ENCODE measurements around the gene KLK12.

Gene KLK12

DNA sequence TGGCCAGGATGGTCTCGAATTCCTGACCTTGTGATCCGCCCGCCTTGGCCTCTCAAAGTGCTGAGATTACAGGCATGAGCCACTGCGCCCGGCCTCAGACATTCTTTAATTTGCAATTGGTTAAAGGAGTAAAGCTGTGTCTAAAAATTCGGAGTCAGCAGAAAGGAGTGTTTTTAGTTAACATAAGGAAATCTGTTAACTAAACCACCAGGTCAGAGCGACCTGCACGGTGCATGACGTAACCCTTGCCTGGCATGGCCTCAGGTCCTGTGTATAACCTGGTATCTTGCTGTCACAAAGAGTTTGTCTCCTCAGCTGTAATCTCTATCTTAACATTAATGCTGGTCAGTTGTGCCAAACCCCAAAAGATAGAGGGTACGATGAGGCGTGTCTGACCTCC is 9.5 kb upstream of the KLK12 start:
- no peak for DNase-seq

DNA sequence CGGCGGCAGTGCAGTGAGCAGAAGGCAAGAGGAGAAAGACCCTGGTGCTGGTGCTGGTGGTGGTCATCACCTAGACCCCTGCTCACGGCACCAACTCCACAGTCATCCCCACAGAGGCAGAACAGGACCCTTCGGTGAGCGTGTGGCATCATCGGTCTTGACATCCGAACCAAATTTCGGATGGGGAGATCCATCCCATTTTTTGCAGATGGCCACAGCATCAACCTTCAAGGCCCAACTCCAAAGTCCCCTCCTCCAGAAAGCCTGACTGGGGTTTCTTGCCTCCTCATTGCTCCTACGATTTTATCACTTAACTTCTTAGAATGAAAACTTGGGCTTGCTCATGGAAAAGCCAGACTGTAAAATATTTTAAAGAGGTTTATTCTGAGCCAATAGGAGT is 8.7 kb upstream of the KLK12 start:
- no peak for DNase-seq

DNA sequence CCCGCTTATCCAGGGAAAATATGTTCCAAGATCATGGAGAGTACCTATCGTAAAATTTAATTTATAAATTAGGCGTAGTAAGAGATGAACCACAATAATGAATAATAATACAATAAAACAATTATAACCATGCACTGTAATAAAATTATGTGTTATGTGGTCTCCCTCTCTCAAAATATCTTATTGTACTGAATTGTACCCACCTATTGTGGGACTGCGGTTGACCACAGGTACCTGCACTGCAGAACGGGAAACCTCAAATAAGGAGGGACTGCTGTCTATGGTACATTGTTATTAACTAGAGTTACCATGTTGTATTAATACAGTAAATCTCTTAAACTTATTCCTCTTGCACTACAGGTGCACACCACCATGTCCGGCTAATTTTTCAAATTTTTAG is 5.3 kb upstream of the KLK12 start:
- DNase-seq = no peak

DNA sequence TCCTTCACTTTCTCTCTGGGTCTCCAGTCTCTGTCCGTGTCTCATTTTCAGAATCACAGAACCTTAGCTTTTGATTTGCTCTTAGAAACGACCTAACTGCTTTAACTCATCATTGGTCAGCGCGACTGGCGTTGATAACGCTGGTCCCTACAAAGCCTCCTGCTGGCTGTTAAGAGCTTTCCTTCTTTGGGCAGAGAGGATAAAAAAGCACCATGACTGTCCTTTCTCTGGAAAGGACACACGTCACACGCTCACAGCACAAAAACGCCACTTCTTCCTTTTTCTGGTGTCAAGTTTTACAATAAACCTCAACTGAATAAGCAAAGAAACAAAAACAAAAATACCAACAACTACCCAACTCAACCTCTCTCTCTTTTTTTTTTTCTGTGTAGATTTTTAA is 1.7 kb upstream of the KLK12 start:
- no peak for DNase-seq

DNA sequence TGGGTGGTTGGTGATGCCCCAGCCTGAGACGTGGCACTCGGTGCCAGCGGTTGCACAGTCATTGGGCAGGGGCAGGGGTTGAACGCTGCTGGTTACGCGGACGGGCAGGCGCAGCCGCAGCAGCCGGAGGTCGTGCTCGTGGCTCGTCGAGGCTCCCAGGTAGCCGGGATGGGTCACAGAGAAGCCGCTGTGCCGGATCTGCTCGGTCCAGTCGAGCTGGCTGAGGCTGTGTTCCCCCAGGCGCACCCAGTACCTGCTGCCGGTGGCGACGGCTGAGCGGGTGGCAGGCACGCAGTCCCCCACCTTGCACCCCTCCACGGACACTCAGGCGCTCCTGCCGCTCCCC is 2.9 kb downstream of the KLK12 start:
- no peak for DNase-seq

DNA sequence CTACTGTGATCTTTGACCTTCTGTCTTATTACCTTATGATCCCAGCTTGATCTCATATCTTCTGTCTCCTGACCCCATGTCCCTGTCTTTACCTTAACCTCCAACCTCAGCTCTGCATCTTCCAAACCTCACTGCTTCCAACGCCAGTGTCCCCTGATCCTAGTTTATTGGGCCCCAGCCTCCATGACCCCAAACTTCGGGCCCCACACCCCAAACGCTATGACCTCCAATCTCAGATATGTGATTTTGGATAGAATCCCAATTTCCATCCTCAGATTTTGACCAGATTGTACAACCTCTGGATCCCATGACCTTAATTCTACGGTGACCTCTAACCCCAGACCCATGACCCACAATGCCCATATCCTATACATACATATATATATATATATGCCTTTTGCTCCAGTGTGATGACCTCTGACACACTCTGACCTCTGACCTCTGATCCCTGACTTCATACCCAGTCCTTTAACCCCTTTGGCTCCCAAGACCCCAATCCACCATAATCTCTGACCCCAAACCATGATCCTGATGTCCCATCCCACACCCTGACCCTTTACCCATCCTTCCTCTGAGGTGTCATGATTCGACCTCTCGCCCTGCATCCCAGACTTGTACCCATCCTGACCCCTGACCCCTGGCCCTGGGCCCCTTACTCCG is 3.5 kb downstream of the KLK12 start:
- no peak for DNase-seq

DNA sequence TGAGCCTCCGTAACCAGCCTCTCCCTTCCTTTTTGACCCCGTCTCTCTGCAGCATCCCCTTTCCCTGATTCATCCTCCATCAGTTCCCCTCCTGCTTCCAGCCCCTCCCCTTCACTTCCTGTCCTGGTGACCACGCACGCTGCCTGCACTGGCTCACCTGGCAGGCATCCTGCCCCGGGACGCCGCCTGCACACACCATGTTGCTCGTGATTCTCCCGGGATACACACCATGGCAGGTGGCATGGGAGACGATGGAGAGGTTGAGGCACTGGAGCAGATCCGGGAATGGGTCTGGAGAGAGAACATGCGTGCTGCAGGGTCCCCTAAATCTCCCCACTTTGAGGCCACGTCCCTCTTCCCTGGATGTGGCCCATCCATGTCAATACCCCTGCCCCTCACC is 4.2 kb downstream of the KLK12 start:
- DNase-seq = no peak

DNA sequence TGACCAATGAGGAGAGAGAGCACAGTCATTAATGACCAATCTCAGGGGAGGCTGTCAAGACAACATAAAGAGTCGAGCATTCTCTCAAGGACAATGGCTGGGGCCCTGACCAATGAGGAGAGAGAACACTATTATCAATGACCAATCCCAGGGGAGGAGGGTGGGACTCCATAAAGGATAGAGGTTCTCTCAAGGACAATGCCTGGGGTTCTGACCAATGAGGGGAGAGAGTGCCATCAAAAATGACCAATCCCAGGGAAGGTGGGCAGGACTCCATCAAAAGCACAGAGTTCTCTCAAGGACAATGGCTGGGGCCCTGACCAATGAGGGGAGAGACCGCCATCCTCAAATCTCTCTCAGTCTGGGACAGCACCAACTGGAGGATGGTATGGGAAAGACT is 5.1 kb downstream of the KLK12 start:
- DNase-seq = no peak

DNA sequence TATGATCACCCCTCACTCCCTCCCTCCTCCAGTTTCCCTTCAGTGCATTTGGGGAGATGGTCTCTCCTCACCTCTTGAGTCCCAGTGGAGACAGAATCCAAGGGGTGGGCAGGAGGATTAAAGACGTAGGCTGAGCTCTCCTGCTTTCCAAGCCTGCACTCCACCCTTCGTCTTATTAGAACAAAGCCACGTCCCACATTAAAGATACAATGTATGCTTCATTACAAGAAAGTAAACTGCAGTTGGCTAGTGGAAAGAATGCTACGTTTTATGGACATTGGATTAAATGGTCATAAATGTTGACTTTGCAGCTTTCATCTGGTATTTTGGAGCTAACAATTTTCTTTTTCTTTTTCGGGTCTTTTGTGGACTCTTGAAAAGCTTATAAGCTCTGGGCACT is 6.9 kb downstream of the KLK12 start:
- DNase-seq = no peak

DNA sequence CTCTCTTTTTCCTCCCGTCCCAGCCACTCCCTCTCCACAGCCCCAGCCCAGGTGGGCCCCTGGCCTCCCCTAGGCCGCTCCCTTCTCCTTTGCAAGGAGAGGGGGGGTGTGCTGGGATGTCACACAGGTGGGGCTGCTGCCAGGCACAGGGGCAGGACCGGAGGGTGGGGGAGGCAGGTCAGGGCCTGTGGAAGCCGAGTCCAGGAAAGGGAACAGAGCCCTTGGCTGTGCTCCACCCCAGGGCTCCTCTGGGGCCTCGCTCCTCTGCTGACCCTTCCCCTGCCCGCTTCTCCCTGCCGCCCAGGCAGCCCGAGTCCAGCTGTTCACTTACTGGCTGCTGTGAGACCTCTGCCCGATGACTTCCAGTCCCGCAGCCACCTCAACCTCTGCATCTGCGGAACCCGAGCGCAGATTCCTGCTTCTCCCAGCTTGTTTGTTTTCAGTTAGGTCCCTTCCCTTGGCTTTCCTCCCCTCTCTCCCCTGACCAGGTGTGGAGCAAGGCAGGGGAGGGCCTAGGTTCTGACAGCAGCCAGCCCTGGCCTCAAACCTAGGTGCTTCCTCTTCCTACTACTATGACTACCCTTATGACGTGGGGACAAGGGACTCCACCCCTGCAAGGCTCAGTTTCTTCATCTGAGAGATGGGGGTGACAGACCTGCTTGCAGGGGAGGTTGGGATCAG is 7.5 kb downstream of the KLK12 start:
- DNase-seq = no peak

DNA sequence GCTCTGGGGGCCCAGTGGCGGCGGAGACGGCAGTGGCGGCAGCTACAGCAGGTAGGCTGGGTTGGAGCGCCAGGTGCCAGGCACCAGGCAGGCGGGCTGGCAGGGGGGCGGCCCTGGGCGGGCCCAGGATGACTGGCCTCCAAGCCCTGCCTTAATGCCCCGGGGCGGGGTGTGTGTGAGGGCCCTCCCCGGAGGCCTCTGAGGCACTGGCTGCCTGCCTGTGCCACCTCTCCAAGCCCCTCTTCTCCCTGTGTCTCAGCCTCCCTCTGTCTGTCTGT is 8.3 kb downstream of the KLK12 start, which contains the start of gene KLK11:
KLK11 (minus strand) TSS at position 63 of the 278 bp plus-strand sequence. CDS start 985 bp downstream, outside the sequence.
- DNase-seq = no peak

DNA sequence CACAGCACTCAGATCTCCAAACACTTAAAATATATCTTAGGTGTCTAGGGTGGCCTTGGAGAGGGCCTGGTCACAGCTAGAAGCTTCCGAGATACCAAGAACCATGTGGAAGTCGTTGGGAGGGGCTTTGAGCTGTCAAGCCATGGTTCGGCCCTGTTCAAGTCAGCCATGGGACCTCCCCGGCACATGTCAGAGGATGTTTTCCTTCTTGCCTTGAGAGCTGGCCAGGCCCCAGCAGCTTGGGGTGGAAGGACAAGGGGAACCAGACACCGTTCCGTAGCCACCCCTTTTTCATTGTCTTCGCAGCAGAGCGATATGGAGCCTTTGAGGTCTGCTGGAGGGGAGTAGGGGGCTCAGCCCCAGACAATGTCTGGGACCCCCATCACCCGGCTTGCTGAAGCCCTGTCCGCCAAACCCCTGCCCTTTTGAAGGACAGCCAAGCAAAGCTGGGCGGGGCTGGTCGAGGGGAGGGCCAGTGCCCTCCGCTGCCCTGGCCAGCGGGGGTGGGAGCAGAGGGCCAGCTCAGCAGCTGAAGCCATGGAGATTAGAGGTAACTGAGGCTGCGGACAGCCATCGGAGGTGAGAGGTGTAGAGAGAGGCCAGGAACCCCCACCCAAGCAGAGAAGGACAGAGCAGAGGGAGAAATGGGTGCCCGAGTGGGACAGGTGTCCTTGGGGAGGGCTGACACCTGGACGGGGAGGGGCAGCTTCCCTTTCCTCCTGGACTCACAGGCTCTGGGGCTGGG is 8.8 kb downstream of the KLK12 start:
- DNase-seq = no peak

DNA sequence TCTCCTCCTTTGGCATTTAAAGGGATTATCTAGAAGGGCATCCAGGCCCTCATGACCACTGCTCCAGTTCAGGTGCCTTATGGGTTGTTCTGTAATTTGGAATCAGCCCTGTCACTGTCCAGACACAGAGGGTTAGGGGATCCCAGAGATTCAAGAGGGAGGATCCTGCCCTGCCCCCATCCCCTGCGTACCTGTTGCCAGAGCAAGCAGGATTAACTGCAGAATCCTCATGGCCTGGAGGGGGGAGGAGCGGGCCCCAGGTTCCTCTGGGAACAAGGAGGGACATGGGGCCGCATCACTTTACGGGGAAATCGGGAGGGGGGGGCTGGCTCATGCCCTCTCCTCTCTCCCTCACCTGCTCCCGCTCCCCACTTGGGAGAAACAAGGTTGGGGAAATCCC is 9.4 kb downstream of the KLK12 start:
- DNase-seq = no peak

DNA sequence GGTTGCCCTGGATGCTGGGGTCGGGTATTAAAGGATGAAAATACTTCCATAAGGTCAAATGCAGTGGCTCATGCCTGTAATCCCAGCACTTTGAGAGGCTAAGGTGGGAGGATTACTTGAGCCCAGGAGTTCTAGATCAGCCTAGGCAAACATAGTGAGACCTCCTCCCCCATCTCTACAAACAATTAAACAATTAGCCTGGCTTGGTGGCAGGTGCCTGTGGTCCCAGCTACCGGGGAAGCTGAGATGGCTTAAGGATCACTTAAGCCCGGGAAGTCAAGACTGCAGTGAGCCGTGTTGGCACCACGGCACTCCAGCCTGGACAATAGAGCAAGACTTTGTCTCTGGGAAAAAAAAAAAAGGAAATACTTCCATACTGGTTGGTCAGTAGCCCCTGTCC is 9.9 kb downstream of the KLK12 start:
- no peak for DNase-seq

DNA sequence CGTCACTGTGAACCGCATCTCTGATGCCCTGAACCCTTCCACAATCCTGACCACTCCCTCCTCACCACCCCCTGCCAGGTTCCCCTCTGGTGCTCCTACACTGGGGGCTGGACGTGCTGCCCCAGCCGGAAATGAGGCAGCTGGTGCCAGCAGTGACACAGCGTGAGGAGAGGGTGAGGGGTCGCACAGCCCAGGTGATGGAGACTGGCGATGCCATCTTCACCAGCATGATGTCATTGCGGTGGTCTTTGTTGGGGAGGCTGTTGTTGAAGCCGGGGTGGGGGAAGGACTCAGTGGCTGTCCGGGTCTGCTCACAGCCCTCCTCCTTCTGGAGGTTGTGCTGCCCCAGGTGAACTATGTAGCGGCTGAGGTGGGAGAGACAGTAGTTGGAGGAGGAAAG is 10.9 kb downstream of the KLK12 start:
- DNase-seq = no peak

DNA sequence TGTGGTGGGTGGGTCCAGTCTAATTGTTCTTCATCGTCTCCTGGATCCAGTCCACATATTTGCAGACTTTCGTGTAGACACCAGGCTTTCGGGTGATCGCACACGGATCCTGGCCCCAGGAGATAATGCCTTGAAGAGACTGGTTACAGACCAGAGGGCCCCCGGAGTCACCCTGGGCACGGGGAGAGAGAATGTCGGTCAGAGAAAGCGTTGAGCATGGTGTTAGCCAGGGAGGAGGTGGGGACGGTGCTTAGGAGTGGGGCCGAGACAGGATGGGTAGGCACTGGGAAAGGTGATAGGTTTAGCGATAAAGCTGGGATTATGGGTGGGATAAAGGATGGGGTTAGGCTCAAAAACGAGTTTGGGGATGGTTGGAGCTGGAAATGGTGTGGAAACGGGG is 12.3 kb downstream of the KLK12 start:
- DNase-seq = no peak

DNA sequence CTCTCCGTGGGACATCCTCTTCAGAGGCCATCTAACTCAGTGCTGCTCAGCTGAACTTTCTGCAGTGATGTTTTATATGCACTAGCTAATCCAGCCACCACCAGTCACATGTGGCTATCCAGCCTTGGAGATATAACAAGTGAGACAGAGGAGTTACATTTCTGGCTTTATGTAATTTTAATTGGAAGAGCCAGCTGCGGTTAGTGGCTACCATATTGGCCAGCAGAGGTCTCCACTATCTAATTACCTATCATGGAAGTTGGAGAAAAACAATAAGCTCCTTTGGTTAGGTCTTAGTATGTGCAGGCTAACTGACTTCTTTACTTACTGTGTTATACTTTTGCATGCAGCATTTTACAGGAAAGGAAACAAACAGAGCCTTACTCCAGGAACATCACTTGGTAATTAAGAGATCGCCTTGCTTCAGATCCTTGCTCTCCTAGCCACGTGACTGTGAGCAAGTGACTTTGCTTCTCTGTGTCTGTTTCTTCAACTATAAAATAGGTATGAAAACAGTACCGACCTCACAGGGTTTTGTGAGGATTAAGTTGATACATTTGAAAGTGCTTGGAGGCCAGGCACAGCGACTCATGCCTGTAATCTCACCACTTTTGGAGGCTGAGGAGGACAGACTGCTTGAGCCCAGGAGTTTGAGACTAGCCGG is 13.7 kb downstream of the KLK12 start:
- DNase-seq = no peak

DNA sequence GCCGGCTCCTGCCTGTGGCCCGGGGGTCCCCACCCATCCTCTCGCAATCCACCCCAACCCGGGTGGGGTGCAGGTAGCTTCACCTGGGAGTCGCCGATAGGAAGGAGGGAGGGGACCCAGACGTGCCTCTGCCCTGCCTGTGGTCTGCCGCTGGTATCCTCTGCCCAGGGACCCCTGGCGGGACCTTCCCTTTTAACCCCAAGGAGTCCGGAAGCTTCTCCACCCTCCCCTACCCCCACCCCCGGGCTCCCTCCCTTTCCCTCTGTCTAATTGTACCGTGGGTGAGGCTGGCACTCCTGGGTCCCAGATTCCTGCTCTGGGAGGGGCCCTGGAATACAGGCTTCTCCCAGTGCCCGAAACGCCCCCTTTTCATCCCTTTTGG is 15.3 kb downstream of the KLK12 start, which contains the start of gene KLK10:
KLK10 (minus strand) TSS at position 166 of the 382 bp plus-strand sequence. CDS start 579 bp downstream, outside the sequence.
- no peak for DNase-seq

DNA sequence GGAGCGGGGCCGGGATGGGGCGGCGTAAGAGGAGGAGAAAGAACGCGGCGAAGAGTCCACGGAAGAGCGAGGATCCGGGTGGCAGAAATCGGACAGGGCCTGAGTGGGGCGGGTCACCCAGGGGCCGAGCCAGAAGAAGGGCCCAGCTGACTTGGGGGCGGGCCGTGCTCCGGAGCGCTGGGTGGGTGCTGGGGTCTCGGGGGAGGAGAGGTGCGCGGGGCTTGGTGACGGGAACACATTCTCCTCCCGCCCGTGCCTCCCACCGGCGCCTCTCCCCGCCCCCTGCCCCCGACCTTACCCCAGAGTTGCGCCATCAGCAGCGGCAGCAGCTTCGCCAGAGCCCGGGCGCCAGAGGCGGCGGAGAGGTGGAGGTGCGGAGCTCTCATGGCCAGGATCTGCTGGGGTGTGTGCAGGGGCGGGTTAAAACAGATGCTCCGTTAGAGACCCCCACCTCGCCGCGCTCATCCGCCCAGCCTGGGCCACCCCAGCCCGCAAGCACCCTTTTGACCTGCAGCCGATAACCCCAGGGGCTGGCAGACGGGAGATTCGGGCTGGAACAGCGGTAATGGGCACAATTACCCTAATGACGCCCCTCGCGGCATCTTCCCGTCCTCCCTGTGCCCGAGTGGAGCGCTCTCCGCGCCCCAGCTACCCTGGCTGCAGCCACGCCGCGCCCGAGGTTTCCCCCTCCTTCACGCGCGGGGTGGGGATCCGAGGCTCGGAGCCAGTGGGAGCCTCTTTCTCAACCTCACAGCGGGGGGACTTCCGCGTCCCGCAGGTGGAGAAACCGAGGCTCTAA is 15.9 kb downstream of the KLK12 start:
- DNase-seq = no peak

DNA sequence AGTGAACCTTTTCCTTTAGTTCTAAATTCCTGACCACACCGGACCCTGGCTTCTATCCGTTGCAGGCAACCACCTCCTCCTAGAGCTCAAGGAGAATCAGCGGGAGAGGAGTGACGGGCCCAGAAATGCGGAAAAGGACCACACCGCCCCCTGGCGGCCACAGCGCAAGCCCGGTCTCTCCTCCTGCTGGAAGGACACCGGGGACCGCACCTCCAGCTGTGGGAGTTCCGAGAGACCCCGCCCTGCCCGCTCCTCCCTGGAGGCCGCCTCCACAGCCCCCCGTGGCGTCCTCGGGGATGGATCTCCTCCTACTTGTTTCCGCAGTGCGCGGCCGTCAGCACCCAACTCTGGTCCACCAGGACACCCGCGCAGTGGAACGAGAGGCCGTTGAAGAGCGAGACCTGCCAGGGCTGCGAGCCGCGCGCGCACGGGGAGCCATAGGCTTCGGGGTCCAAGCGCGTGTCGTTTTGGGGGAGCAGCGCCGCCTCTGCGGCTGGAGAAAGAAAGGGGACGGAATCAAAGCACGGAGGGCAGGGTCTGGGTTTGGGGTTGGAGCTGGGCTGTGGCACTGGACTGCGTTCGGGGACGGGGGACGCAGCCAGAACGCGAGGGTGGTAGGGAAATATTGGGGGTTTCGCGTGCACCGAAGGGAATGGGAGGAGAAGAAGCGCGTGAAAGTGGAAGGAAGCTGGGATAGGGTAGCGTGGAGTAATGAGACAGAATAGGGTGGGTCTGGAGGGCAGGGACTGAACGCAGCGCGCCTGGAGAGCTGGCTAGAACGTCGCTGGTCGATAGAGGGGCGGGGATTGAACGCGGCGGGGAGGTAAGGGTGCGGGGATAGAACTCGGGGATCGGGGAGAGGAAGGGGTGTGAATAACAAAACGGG is 17.8 kb downstream of the KLK12 start:
- DNase-seq = peak in 3 of 5 donors; percentile 34 to 56 (median 49)

DNA sequence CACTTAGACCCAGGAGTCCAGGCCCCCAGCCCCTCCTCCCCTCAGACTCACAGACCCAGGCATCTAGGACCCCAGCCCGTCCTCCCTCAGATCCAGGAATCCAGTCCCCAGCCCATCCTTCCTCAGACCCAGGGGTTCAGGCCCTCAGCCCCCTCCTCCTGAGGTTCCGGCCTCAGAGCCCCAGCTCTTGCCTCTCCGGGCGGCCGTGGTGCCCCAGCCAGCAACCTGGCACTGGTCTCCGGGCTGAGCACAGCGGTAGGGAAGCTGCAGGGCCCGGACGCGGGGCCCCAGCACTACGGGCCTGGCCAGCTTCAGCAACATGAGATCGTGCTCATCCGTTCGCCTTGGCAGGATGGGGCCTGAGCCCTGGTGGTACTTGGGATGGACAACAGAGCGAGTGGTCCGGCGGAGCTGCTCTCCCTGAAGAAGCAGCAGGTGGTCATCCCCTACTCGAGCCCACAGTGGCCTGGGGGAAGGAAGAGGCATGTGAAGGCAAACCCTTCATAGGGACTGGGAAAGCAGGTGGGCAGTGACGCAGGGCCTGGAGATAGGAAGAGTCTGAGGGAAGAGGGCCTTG is 19.0 kb downstream of the KLK12 start:
- no peak for DNase-seq
